GM23338 (cell line): Measurements from ENCODE around the gene YES1. TPM values are rescaled to one million over a fixed set of nuclear protein-coding genes. Genes with fewer than 3 reads are reported as not detected.

ENCODE experiments used
- ATAC-seq: fragments of 200-7000 bp; cut with Tn5 transposase; 3 replicates; pipeline ENCODE4 v1.9.1; 2020
- DNase-seq: peaks from one replicate; pipeline ENCODE4 v3.0.0-alpha.2; 2015; ENCODE audit warnings: low spot score
- H2AFZ ChIP-seq: fragments of 200-600 bp; sonication (generic); 2 replicates; pipeline ENCODE4 v1.8.0; 2016; ENCODE audit warnings: antibody characterized with exemption, mild to moderate bottlenecking, moderate library complexity
- H3F3A ChIP-seq: fragments of 200-600 bp; sonication (generic); replicated peaks from 2 replicates; pipeline ENCODE4 v1.8.0; 2017; ENCODE audit warnings: antibody characterized with exemption, mixed run types, low read depth
- H3K27ac ChIP-seq: fragments of 200-600 bp; sonication (generic); 2 replicates; pipeline ENCODE4 v1.6.1; 2016; ENCODE audit warnings: low read depth
- H3K27me3 ChIP-seq: fragments of 200-600 bp; sonication (generic); 2 replicates; pipeline ENCODE4 v1.8.0; 2016; ENCODE audit warnings: mild to moderate bottlenecking, mixed run types, moderate library complexity; ENCODE audit not compliant: insufficient read depth
- H3K36me3 ChIP-seq: fragments of 200-600 bp; sonication (generic); 2 replicates; pipeline ENCODE4 v1.8.0; 2016; ENCODE audit warnings: mild to moderate bottlenecking; ENCODE audit not compliant: insufficient read depth
- H3K4me1 ChIP-seq: fragments of 200-600 bp; sonication (generic); 2 replicates; pipeline ENCODE4 v1.8.0; 2016; ENCODE audit warnings: mild to moderate bottlenecking, moderate library complexity; ENCODE audit not compliant: insufficient read depth
- H3K4me2 ChIP-seq: fragments of 200-600 bp; sonication (generic); 2 replicates; pipeline ENCODE4 v1.7.1; 2017; ENCODE audit warnings: mixed run types
- H3K4me3 ChIP-seq: fragments of 200-600 bp; sonication (generic); 2 replicates; pipeline ENCODE4 v1.6.1; 2016; ENCODE audit warnings: mixed run types
- H3K79me2 ChIP-seq: fragments of 200-600 bp; sonication (generic); replicated peaks from 2 replicates; pipeline ENCODE4 v1.8.0; 2017; ENCODE audit warnings: mild to moderate bottlenecking; ENCODE audit not compliant: insufficient read depth
- H3K9me2 ChIP-seq: fragments of 200-600 bp; sonication (generic); 2 replicates; pipeline ENCODE4 v1.8.0; 2017; ENCODE audit not compliant: insufficient read depth
- H4K20me1 ChIP-seq: fragments of 200-600 bp; sonication (generic); replicated peaks from 2 replicates; pipeline ENCODE4 v1.8.0; 2017; ENCODE audit warnings: mild to moderate bottlenecking; ENCODE audit not compliant: insufficient read depth
- H3K27ac Mint-ChIP-seq: 2 replicates; pipeline ENCODE4 v1.8.0; 2020; ENCODE audit warnings: inconsistent platforms, mild to moderate bottlenecking, moderate library complexity, mixed read lengths
- H3K27me3 Mint-ChIP-seq: 3 replicates; pipeline ENCODE4 v1.8.0; 2022; ENCODE audit warnings: low read depth, mild to moderate bottlenecking, moderate library complexity, mixed read lengths, inconsistent platforms; ENCODE audit not compliant: insufficient read depth, poor library complexity
- H3K36me3 Mint-ChIP-seq: 3 replicates; pipeline ENCODE4 v1.8.0; 2021; ENCODE audit warnings: low read depth, mild to moderate bottlenecking, inconsistent platforms, moderate library complexity, mixed read lengths
- H3K4me1 Mint-ChIP-seq: 3 replicates; pipeline ENCODE4 v1.8.0; 2020; ENCODE audit warnings: mild to moderate bottlenecking, inconsistent platforms, mixed read lengths
- H3K4me3 Mint-ChIP-seq: 3 replicates; pipeline ENCODE4 v1.8.0; 2021; ENCODE audit warnings: moderate library complexity, mild to moderate bottlenecking, inconsistent platforms, mixed read lengths
- H3K9me3 Mint-ChIP-seq: 3 replicates; pipeline ENCODE4 v1.8.0; 2020; ENCODE audit warnings: moderate library complexity, mild to moderate bottlenecking, inconsistent platforms, mixed read lengths
- CREB1 ChIP-seq: fragments of 250-450 bp; sonication (Bioruptor Pico); IDR thresholded peaks from 2 replicates; pipeline ENCODE4 v1.5.0; 2020; ENCODE audit warnings: low read depth, mild to moderate bottlenecking, moderate library complexity
- ETS1 ChIP-seq: IDR thresholded peaks from 2 replicates; pipeline ENCODE4 v1.6.1; 2016; ENCODE audit warnings: antibody characterized with exemption
- EZH2phosphoT487 ChIP-seq: fragments of 200-600 bp; sonication (generic); IDR thresholded peaks from one replicate; pipeline ENCODE4 v1.8.1; 2018; ENCODE audit warnings: antibody characterized with exemption; ENCODE audit not compliant: unreplicated experiment
- JUNB ChIP-seq: IDR thresholded peaks from one replicate; pipeline ENCODE4 v1.6.1; 2016; ENCODE audit warnings: antibody characterized with exemption; ENCODE audit not compliant: unreplicated experiment
- NANOG ChIP-seq: IDR thresholded peaks from 2 replicates; pipeline ENCODE4 v1.6.1; 2016; ENCODE audit warnings: antibody characterized with exemption, borderline replicate concordance
- POLR2AphosphoS5 ChIP-seq: IDR thresholded peaks from 2 replicates; pipeline ENCODE4 v1.6.1; 2016; ENCODE audit warnings: antibody characterized with exemption, low read depth
- STAT1 ChIP-seq: IDR thresholded peaks from one replicate; pipeline ENCODE4 v1.6.1; 2016; ENCODE audit warnings: antibody characterized with exemption; ENCODE audit not compliant: unreplicated experiment
- ZNF331 ChIP-seq: fragments of 250-450 bp; sonication (Bioruptor Pico); IDR thresholded peaks from 2 replicates; pipeline ENCODE4 v1.5.0; 2020; ENCODE audit warnings: low read depth, mild to moderate bottlenecking, moderate library complexity
- ZNF462 ChIP-seq: fragments of 250-450 bp; sonication (Bioruptor Pico); IDR thresholded peaks from 2 replicates; pipeline ENCODE4 v1.5.0; 2020; ENCODE audit warnings: mild to moderate bottlenecking, moderate library complexity
- polyA plus RNA-seq: library from polyadenylated mRNA; unstranded; fragments of >200 nt; fragmentation: Nextera tagmentation; extraction: Ambion mirVana; gene quantifications from 2 replicates; pipeline ENCODE4 v1.2.1, GENCODE V29; 2016
- total RNA-seq: library from RNA; depleted of rRNA; stranded (reverse); fragments of >200 nt; shearing (Covaris generic); gene quantifications from 2 replicates; pipeline ENCODE4 v1.2.3, GENCODE V29; 2014

Gene YES1
- total and polyA plus RNA-seq, 2 experiments from 2014 or later: 25.4 to 327 TPM

- TF ChIP-seq EZH2phosphoT487 (no peak), NANOG (no peak), CREB1 (CRISPR knock-in tag) (no peak)
These were observed 130.1 kb downstream of the YES1 start (continued) for GRCh38 chr18:681985-682384.

GRCh38 chr18:680392-680791 is 131.7 kb downstream of the YES1 start:
- Histone ChIP-seq H3K4me2 (no peak overlapping the region), H3K9me2 (no peaks in the 10 kb centered on the region), H3K36me3 (peaks cover 17% of the 10 kb centered on the region), H3K27ac (no peak overlapping the region), H4K20me1 (no peaks in the 10 kb centered on the region; the same call in 1 of the 2 replicates), H3K4me1 (no peaks in the 10 kb centered on the region), H3K27me3 (no peaks in the 10 kb centered on the region), H3F3A (no peaks in the 10 kb centered on the region), H2AFZ (no peak overlapping the region), H3K4me3 (no peak overlapping the region), H3K79me2 (no peaks in the 10 kb centered on the region)
- TF ChIP-seq CREB1 (CRISPR knock-in tag) (no peak), POLR2AphosphoS5 (no peak), STAT1 (no peak), ZNF331 (CRISPR knock-in tag) (no peak), EZH2phosphoT487 (no peak), NANOG (no peak), ZNF462 (CRISPR knock-in tag) (no peak), JUNB (no peak), ETS1 (no peak)
- Mint-ChIP-seq H3K4me1 (peaks cover 9% of the 10 kb centered on the region), H3K27ac (no peak overlapping the region), H3K9me3 (no peaks in the 10 kb centered on the region), H3K4me3 (no peak overlapping the region), H3K27me3 (peaks cover 21% of the 10 kb centered on the region), H3K36me3 (peaks cover 85% of the 10 kb centered on the region)
- ATAC-seq (no peak), DNase-seq (no peak)
